Placental epithelial cell (primary cell): ENCODE results near the gene NT5DC1. TPM values are rescaled to one million over a fixed set of nuclear protein-coding genes. Genes with fewer than 3 reads are reported as not detected.

Experiments
- total RNA-seq: library from RNA; depleted of rRNA; stranded (reverse); fragments of >200 nt; gene quantifications from 2 replicates; pipeline ENCODE4 v1.2.3, GENCODE V29; 2012

NT5DC1 gene
- 5.9 and 13.8 TPM in 2 replicates for total RNA-seq

GRCh38 chr6:116100419-116101301 is at the start of gene NT5DC1:
Gene NT5DC1 (plus strand): TSS chr6:116100853. CDS start chr6:116100931, 78 bp downstream.

GRCh38 chr6:116060572-116061283 is 39.9 kb upstream of the NT5DC1 start, which contains the start of gene FRK:
Gene FRK (minus strand): TSS chr6:116060891. CDS start chr6:116060311, 580 bp downstream.

GRCh38 chr6:116126032-116126431 is 25.4 kb downstream of the NT5DC1 start, which contains the start of gene COL10A1:
Gene COL10A1 (minus strand): TSS chr6:116126132. CDS start chr6:116125492, 640 bp downstream.

GRCh38 chr6:116253505-116254296 is 153.0 kb downstream of the NT5DC1 start, which contains the start of gene TSPYL4:
Gene TSPYL4 (minus strand): TSS chr6:116254075. CDS start chr6:116254008, 67 bp downstream.

GRCh38 chr6:116279232-116280160 is 178.8 kb downstream of the NT5DC1 start, which contains the start of gene TSPYL1:
Gene TSPYL1 (minus strand): TSS chr6:116279930. CDS start chr6:116279830, 100 bp downstream.

Other genes starting within 250 kb of the NT5DC1 start
- 5.1 and 6.5 TPM in 2 replicates for gene FRK, start 40.0 kb upstream of the NT5DC1 start, total RNA-seq
- gene COL10A1, start 25.3 kb downstream of the NT5DC1 start, total RNA-seq, result under 0.01 TPM in 1 of 2 replicates, not detected in the other
- 10.2 and 27.7 TPM in 2 replicates for gene TSPYL4, start 153.2 kb downstream of the NT5DC1 start, total RNA-seq
- 84.4 and 124 TPM in 2 replicates for gene TSPYL1, start 179.1 kb downstream of the NT5DC1 start, total RNA-seq